Stomach (tissue), 4 donors: Measurements from ENCODE around the gene SCAF4.
"Not testable (repeated sequence)": the region's sequence is repeated elsewhere in the genome, so short reads cannot be mapped to it uniquely, and the experiment has no call there.

Experiments
- POLR2AphosphoS5 ChIP-seq, 3 donors: sonication (generic); formaldehyde crosslinking; IDR thresholded peaks; one replicate each; pipeline ENCODE4 v1.6.1; 2016; ENCODE audit warnings: antibody characterized with exemption in 3 of 3
- TF ChIP-seq, protein P1 (sequence below), 7 experiments: fragments of 450-650 bp in 4 of 7; fragments of 200-600 bp in 3 of 7; sonication (generic) in 3 of 7; IDR thresholded peaks; one replicate each; pipeline ENCODE4 v1.5.1; 2016 to 2019; ENCODE audit warnings: antibody characterized with exemption in 7 of 7, control low read depth in 2 of 7, mild to moderate bottlenecking in 1 of 7

DNA sequence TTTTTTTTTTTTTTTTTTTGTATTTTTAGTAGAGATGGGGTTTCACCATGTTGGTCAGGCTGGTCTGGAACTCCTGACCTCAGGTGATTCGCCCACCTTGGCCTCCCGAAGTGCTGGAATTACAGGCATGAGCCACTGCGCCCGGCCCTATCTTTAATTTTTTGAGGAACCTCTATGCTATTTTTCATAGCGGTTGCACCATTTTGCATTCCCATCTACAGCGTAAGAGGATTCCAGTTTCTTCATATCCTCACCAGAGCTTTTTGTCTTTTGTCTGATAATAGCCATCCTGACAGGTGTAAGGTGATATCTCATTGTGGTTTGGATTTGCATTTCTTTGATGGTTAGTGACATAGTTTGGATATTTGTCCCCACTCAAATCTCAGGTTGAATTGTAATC lies 100.0 kb downstream of the SCAF4 start:
- TF ChIP-seq, protein P1, sequence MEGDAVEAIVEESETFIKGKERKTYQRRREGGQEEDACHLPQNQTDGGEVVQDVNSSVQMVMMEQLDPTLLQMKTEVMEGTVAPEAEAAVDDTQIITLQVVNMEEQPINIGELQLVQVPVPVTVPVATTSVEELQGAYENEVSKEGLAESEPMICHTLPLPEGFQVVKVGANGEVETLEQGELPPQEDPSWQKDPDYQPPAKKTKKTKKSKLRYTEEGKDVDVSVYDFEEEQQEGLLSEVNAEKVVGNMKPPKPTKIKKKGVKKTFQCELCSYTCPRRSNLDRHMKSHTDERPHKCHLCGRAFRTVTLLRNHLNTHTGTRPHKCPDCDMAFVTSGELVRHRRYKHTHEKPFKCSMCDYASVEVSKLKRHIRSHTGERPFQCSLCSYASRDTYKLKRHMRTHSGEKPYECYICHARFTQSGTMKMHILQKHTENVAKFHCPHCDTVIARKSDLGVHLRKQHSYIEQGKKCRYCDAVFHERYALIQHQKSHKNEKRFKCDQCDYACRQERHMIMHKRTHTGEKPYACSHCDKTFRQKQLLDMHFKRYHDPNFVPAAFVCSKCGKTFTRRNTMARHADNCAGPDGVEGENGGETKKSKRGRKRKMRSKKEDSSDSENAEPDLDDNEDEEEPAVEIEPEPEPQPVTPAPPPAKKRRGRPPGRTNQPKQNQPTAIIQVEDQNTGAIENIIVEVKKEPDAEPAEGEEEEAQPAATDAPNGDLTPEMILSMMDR (IDR thresholded peaks at IDR 0.05) = not testable (repeated sequence)
- not testable (repeated sequence) for TF ChIP-seq POLR2AphosphoS5 (IDR thresholded peaks at IDR 0.05)
